ENCODE measurements around the gene PCYT2.

PCYT2 gene

GRCh38 chr17:81871387-81872230, 39.6 kb downstream of the PCYT2 start (continued):
- no peak for TF ChIP-seq ZNF623 (tag by site-specific recombination; IDR thresholded peaks at IDR 0.05)
- TF ChIP-seq ZNF18 (tag by site-specific recombination; IDR thresholded peaks at IDR 0.05): no peak
- no peak for TF ChIP-seq ZNF112 (tag by site-specific recombination; IDR thresholded peaks at IDR 0.05)
- peak; percentile 37; the same call in 1 of the 2 replicates for TF ChIP-seq ZNF2 (tag by site-specific recombination; IDR thresholded peaks at IDR 0.05)
- TF ChIP-seq SP2 (tag by site-specific recombination; IDR thresholded peaks at IDR 0.05): peak; percentile 73; the same call in 1 of the 2 replicates
- peak; percentile 73; the same call in 1 of the 2 replicates for TF ChIP-seq ZSCAN18 (tag by site-specific recombination; IDR thresholded peaks at IDR 0.05)
- peak; percentile 73 for TF ChIP-seq ZNF121 (tag by site-specific recombination; IDR thresholded peaks at IDR 0.05)
- peak; percentile 23; the same call in 1 of the 2 replicates for TF ChIP-seq TSHZ1 (tag by site-specific recombination; IDR thresholded peaks at IDR 0.05; ENCODE audit: borderline replicate concordance)
- peak; percentile 85 for TF ChIP-seq EGR2 (tag by site-specific recombination; IDR thresholded peaks at IDR 0.05; ENCODE audit: low read depth)
- TF ChIP-seq ZNF148 (tag by site-specific recombination; IDR thresholded peaks at IDR 0.05; ENCODE audit: borderline replicate concordance): no peak
- no peak for TF ChIP-seq ZNF777 (tag by site-specific recombination; IDR thresholded peaks at IDR 0.05; ENCODE audit: borderline replicate concordance)
- no peak for TF ChIP-seq GLIS2 (tag by site-specific recombination; IDR thresholded peaks at IDR 0.05)
- TF ChIP-seq ZNF585B (tag by site-specific recombination; IDR thresholded peaks at IDR 0.05): no peak
- no peak for TF ChIP-seq ZNF114 (tag by site-specific recombination; IDR thresholded peaks at IDR 0.05)
- no peak for TF ChIP-seq ZNF560 (tag by site-specific recombination; IDR thresholded peaks at IDR 0.05; ENCODE audit: borderline replicate concordance)
- peak; percentile 77 for TF ChIP-seq ZNF76 (tag by site-specific recombination; IDR thresholded peaks at IDR 0.05; ENCODE audit: borderline replicate concordance, low read depth)
- TF ChIP-seq PRDM4 (tag by site-specific recombination; IDR thresholded peaks at IDR 0.05): no peak
- TF ChIP-seq ZNF433 (tag by site-specific recombination; IDR thresholded peaks at IDR 0.05; ENCODE audit: low read depth): no peak
- TF ChIP-seq ZFHX2 (tag by site-specific recombination; conservative IDR thresholded peaks at IDR 0.05): peak; percentile 97
- no peak for TF ChIP-seq REST (tag by site-specific recombination; IDR thresholded peaks at IDR 0.05)

All from HEK293 (cell line).